ENCODE measurements around the gene ASMTL.
"Not testable (repeated sequence)": the region's sequence is repeated elsewhere in the genome, so short reads cannot be mapped to it uniquely, and the experiment has no call there.

Gene ASMTL

DNA sequence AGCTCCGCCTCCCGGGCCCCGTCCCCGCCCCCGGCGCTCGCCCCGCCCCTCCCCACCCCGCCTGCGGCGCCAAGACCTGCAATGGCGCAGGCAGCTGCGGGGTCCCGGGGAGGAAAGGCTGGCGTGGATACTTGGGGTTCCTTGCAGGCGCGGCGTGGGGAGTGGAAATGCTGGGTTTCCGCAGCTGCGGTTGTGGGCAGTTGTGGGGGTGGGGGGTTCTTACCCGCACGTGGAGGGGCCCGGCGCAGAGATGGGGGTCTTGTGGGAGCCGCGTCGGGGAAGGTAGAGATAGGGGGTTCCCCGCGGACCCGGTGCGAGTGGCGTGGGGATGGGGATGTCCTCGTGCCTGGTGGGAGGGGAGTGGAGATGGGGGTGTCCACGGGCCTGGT is 680 bp upstream of the ASMTL start:
- DNase-seq = no peak

- no peak for DNase-seq
Measured at GRCh38 chrX:1451661-1452515, 821 bp downstream of the ASMTL start.

- no peak for DNase-seq
Measured at GRCh38 chrX:1451251-1451660, 1.5 kb downstream of the ASMTL start.

DNA sequence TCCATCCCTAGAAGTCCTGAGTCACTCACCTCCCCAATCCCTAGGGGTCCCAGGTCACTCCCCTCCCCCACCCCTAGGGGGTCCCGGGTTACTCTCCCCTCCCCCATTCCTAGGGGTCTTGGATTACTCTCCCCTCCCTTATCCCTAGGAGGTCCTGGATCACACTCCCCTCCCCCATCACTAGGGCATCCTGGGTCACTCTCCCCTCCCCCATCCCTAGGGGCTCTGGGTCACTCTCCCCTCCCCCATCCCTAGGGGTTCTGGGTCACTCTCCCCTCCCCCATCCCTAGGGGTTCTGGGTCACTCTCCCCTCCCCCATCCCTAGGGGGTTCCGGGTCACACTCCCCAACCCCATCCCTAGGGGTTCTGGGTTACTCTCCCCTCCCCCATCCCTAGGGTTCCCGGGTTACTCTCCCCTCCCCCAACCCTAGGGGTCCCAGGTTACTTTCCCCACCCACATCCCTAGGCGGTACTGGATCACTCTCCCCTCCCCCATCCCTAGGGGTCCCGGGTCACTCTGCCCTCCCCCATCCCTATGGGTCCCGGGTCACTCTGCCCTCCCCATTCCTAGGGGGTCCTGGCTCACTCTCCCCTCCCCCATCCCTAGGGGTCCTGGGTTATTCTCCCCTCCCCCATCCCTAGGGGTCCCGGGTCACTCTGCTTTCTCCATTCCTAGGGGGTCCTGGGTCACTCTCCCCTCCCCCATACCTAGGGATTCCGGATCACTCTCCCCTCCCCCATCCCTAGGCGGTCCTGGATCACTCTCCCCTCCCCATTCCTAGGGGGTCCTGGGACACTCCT is 2.1 kb downstream of the ASMTL start:
- DNase-seq = no peak

DNA sequence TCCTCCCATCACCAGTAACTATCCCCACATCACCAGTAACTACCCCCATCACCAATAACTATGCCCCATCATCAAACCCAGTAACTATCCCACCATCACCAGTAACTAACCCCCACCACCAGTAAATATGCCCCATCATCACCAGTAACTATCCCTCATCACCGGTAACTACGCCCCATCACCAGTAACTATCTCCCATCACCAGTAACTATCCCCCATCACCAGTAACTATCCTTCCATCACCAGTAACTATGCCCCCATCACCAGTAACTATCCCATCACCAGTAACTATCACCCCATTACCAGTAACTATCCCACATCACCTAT is 2.9 kb downstream of the ASMTL start:
- DNase-seq = no peak

DNA sequence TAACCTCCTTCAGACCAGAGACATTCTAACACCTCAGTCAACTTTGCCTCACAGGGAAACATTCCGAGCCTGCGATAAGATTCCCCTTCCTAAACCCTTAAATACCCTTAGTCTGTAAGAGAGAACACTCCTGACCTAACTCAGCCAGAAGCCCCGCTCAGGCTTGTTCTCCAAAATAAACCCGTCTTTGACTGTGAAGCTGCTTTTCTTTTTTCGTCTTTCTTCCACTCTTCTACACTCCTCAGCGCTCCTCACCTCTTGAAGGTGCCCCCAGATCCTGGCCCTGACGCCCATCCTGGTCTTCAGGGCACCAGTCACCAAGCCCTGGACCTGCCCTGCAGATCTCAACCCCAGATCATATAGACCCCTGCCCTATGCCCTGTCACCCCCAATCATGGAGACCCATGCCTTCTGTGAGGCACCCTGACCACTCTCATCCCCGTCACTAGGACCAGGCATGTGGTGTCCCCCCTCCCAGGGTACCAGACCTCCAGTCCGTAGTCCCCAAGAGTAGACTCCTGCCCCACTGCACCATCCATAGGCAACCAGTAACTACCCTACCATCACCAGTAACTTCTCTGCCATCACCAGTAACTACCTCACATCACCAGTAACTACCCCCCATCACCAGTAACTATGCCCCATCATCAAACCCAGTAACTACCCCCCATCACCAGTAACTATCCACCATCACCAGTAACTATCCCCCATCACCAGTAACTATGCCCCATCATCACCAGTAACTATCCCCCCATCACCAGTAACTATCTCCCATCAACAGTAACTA is 3.5 kb downstream of the ASMTL start:
- DNase-seq = no peak

DNA sequence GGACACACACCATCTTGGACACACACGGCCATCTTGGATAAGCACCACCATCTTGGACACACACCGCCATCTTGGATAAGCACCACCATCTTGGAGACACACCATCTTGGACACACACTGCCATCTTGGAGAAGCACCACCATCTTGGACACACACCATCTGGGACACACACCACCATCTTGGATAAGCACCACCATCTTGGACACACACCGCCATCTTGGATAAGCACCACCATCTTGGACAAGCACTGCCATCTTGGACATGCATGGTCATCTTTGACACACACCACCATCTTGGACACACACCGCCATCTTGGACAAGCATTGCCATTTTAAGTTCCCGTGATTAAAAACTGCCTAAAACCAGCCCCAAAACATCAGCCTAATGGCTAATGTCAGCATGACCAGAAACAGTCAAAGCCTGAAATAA is 4.1 kb downstream of the ASMTL start:
- DNase-seq = not testable (repeated sequence)

GRCh38 chrX:1447969-1448572 is 4.6 kb downstream of the ASMTL start:
- not testable (repeated sequence) for DNase-seq

DNA sequence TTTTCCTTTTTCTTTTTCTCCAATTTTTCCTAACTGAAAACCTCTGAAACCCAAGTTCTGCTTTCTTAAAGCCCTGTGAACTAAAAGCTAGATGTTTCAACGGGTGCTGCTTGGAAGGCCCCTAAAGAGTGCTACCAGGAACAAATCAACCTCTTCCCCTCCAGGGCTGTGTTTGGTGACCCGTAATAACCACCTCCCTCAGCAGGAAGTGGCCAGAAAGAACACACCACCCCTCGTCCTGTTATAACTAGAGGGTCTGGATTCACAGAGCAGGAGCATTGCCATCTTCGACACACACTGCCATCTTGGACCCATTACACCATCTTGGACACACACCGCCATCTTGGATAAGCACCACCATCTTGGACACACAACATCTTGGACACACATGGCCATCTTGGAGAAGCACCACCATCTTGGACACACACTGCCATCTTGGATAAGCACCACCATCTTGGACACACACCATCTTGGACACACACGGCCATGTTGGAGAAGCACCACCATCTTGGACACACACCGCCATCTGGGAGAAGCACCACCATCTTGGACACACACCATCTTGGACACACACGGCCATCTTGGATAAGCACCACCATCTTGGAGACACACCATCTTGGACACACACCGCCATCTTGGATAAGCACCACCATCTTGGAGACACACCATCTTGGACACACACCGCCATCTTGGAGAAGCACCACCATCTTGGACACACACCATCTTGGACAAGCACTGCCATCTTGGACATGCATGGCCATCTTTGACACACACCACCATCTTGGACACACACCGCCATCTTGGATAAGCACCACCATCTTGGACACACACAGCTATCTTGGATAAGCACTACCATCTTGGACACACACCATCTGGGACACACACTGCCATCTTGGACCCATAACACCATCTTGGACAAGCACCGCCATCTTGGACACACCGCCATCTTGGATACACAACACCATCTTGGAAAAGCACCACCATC is 5.4 kb downstream of the ASMTL start:
- DNase-seq = not testable (repeated sequence)

GRCh38 chrX:1444561-1445500 is 7.9 kb downstream of the ASMTL start:
- no peak for DNase-seq

DNA sequence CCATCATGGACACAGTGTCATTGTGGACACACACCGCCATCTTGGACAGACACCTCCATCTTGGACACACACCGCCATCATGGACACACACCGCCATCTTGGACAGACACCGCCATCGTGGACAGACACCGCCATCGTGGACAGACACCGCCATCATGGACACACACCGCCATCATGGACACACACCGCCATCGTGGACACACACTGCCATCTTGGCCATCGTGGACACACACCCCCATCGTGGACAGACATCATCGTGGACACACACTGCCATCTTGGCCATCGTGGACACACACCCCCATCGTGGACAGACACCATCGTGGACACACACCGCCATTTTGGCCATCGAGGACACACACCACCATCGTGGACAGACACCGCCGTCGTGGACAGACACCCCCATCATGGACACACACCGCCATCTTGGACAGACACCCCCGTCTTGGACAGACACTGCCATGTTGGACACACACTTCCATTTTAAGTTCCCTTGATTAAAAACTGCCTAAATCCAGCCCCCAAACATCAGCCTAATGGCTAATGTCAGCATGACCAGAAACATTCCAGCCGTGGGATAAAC is 9.1 kb downstream of the ASMTL start:
- DNase-seq = no peak

GRCh38 chrX:1442724-1443367 is 9.9 kb downstream of the ASMTL start:
- DNase-seq = no peak

GRCh38 chrX:1442016-1442665 is 10.6 kb downstream of the ASMTL start:
- no peak for DNase-seq

DNA sequence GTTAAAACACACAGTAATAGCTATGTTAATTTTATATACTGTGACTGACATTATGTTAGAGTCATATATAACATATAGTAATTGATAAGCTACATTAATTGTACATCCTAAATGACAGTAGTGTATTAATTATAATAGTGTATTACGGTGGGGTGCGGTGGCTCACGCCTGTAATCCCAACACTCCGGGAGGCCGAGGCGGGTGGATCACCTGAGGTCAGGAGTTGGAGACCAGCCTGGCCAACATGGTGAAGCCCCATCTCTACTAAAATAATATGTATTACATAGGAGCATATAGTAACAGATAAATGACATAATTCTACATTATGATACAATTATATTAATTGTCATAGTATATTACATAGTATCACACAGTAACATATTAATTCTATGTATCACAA is 12.2 kb downstream of the ASMTL start:
- DNase-seq = no peak

DNA sequence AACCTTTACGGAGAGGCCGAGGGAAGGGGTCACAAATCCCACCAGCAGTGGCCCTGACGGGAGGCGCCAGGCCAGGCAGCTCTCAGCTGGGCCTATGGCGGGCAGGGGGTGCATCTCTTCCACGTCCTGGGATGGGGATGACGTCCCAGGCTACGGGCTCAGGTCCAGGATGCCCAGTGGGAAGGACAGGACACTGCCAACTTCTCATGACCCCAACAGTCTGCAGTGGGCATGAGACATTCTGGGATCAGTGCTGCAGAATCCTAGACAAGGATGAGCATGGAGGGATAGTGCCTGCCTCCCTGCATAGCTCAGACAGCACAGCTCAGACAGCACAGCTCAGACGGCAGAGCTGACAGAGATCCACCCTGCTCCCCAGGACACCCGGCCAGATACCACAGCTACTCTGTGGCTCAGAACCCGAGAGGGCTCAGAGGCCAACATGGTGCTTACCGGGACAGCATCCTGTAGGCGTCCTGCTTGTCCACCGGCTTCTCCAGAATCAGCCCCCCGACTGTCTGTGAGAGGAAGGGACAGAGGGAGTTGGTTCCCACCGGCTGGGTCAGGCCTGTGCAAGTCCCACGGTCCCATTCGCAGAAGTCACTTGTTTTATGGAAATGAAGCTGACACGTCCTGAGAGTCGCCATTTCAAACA is 17.3 kb downstream of the ASMTL start:
- no peak for DNase-seq

- DNase-seq = no peak
Measured at GRCh38 chrX:1434871-1435240, 17.9 kb downstream of the ASMTL start.

GRCh38 chrX:1433646-1434357 is 18.9 kb downstream of the ASMTL start:
- no peak for DNase-seq

DNA sequence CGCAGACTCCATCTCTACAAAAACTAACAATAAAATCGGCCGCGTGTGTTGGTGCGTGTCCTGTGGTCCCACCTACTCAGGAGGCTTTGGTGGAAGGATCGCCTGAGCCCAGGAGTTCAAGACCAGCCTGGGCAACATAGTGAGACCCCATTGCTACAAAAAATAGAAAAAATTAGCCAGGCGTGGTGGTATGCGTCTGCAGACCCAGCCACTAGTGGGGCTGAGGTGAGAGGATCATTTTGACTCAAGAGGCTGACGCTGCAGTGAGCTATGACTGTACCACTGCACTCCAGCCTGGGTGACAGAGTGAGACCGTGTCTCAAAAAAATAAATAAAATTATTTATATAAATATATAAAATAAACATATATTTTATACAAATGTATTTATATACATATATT is 22.3 kb downstream of the ASMTL start:
- no peak for DNase-seq
